HEK293 (cell line): ENCODE data around the gene MIR17HG.

Experiments used
- CTCF ChIP-seq: fragments of 450-650 bp; formaldehyde crosslinking; IDR thresholded peaks from 2 replicates; pipeline ENCODE4 v1.5.1; 2016; ENCODE audit warnings: missing biosample characterization, missing genetic modification characterization
- EGR2 ChIP-seq: fragments of 450-650 bp; formaldehyde crosslinking; IDR thresholded peaks from 2 replicates; pipeline ENCODE4 v1.5.1; 2016; ENCODE audit warnings: low read depth, missing biosample characterization, missing genetic modification characterization
- FEZF1 ChIP-seq: fragments of 450-650 bp; formaldehyde crosslinking; IDR thresholded peaks from 2 replicates; pipeline ENCODE4 v1.5.1; 2016; ENCODE audit warnings: missing biosample characterization, missing genetic modification characterization
- GLIS2 ChIP-seq: fragments of 450-650 bp; formaldehyde crosslinking; IDR thresholded peaks from 2 replicates; pipeline ENCODE4 v1.5.1; 2016; ENCODE audit warnings: missing biosample characterization, missing genetic modification characterization
- IKZF3 ChIP-seq: fragments of 450-650 bp; IDR thresholded peaks from 2 replicates; pipeline ENCODE4 v1.5.0; 2018; ENCODE audit warnings: missing biosample characterization, mild to moderate bottlenecking, missing genetic modification characterization, moderate library complexity
- MYNN ChIP-seq: fragments of 450-650 bp; formaldehyde crosslinking; IDR thresholded peaks from 2 replicates; pipeline ENCODE4 v1.5.1; 2016; ENCODE audit warnings: missing biosample characterization, missing genetic modification characterization, borderline replicate concordance
- PBX3 ChIP-seq: sonication (generic); formaldehyde crosslinking; IDR thresholded peaks from 2 replicates; pipeline ENCODE4 v1.8.1; 2022; ENCODE audit warnings: mild to moderate bottlenecking, moderate library complexity, missing genetic modification reagents
- REPIN1 ChIP-seq: fragments of 450-650 bp; formaldehyde crosslinking; IDR thresholded peaks from 2 replicates; pipeline ENCODE4 v1.5.1; 2017; ENCODE audit warnings: missing biosample characterization, missing genetic modification characterization, low read depth
- REST ChIP-seq: fragments of 450-650 bp; formaldehyde crosslinking; IDR thresholded peaks from 2 replicates; pipeline ENCODE4 v1.5.1; 2016; ENCODE audit warnings: missing biosample characterization, missing genetic modification characterization
- SALL2 ChIP-seq: fragments of 450-650 bp; formaldehyde crosslinking; IDR thresholded peaks from 2 replicates; pipeline ENCODE4 v1.5.0; 2017; ENCODE audit warnings: missing biosample characterization, mild to moderate bottlenecking, missing genetic modification characterization, borderline replicate concordance
- TCF7L2 ChIP-seq: IDR thresholded peaks from 2 replicates; pipeline ENCODE4 v1.6.1; 2011; ENCODE audit warnings: low read depth, mild to moderate bottlenecking, inconsistent platforms, low read length, moderate library complexity, borderline replicate concordance
- YY2 ChIP-seq: fragments of 450-650 bp; formaldehyde crosslinking; IDR thresholded peaks from 2 replicates; pipeline ENCODE4 v1.5.1; 2016; ENCODE audit warnings: missing biosample characterization, missing genetic modification characterization
- ZBTB17 ChIP-seq: fragments of 450-650 bp; formaldehyde crosslinking; IDR thresholded peaks from 2 replicates; pipeline ENCODE4 v1.5.1; 2016; ENCODE audit warnings: missing biosample characterization, missing genetic modification characterization
- ZBTB20 ChIP-seq: fragments of 450-650 bp; formaldehyde crosslinking; IDR thresholded peaks from 2 replicates; pipeline ENCODE4 v1.5.1; 2016; ENCODE audit warnings: missing biosample characterization, missing genetic modification characterization
- ZBTB6 ChIP-seq: fragments of 450-650 bp; formaldehyde crosslinking; IDR thresholded peaks from 2 replicates; pipeline ENCODE4 v1.5.1; 2017; ENCODE audit warnings: missing biosample characterization, missing genetic modification characterization
- ZBTB7A ChIP-seq: fragments of 450-650 bp; formaldehyde crosslinking; IDR thresholded peaks from 2 replicates; pipeline ENCODE4 v1.5.1; 2016; ENCODE audit warnings: low read depth, missing biosample characterization, missing genetic modification characterization
- ZNF112 ChIP-seq: fragments of 450-650 bp; formaldehyde crosslinking; IDR thresholded peaks from 2 replicates; pipeline ENCODE4 v1.5.0; 2017; ENCODE audit warnings: missing biosample characterization, missing genetic modification characterization
- ZNF140 ChIP-seq: fragments of 450-650 bp; formaldehyde crosslinking; IDR thresholded peaks from 2 replicates; pipeline ENCODE4 v1.5.1; 2016; ENCODE audit warnings: missing biosample characterization, missing genetic modification characterization
- ZNF266 ChIP-seq: fragments of 450-650 bp; formaldehyde crosslinking; IDR thresholded peaks from 2 replicates; pipeline ENCODE4 v1.5.1; 2016; ENCODE audit warnings: missing biosample characterization, missing genetic modification characterization, low read depth
- ZNF311 ChIP-seq: fragments of 450-650 bp; formaldehyde crosslinking; IDR thresholded peaks from 2 replicates; pipeline ENCODE4 v1.5.1; 2017; ENCODE audit warnings: missing biosample characterization, missing genetic modification characterization, borderline replicate concordance
- ZNF362 ChIP-seq: fragments of 450-650 bp; formaldehyde crosslinking; IDR thresholded peaks from 2 replicates; pipeline ENCODE4 v1.5.1; 2016; ENCODE audit warnings: missing biosample characterization, missing genetic modification characterization
- ZNF366 ChIP-seq: fragments of 450-650 bp; formaldehyde crosslinking; conservative IDR thresholded peaks from 2 replicates; pipeline ENCODE4 v1.5.1; 2016; ENCODE audit warnings: missing biosample characterization, missing genetic modification characterization
- ZNF391 ChIP-seq: fragments of 450-650 bp; formaldehyde crosslinking; IDR thresholded peaks from 2 replicates; pipeline ENCODE4 v1.5.1; 2016; ENCODE audit warnings: low read depth, missing biosample characterization, missing genetic modification characterization, borderline replicate concordance
- ZNF416 ChIP-seq: fragments of 450-650 bp; formaldehyde crosslinking; IDR thresholded peaks from 2 replicates; pipeline ENCODE4 v1.5.1; 2016; ENCODE audit warnings: missing biosample characterization, missing genetic modification characterization
- ZNF426 ChIP-seq: fragments of 450-650 bp; formaldehyde crosslinking; IDR thresholded peaks from 2 replicates; pipeline ENCODE4 v1.5.1; 2017; ENCODE audit warnings: missing biosample characterization, missing genetic modification characterization, mild to moderate bottlenecking, inconsistent platforms, moderate library complexity
- ZNF510 ChIP-seq: fragments of 450-650 bp; formaldehyde crosslinking; IDR thresholded peaks from 2 replicates; pipeline ENCODE4 v1.5.1; 2018; ENCODE audit warnings: mild to moderate bottlenecking, missing genetic modification characterization, missing biosample characterization; ENCODE audit not compliant: insufficient replicate concordance
- ZNF639 ChIP-seq: fragments of 450-650 bp; formaldehyde crosslinking; IDR thresholded peaks from 2 replicates; pipeline ENCODE4 v1.5.1; 2016; ENCODE audit warnings: missing biosample characterization, missing genetic modification characterization
- ZNF785 ChIP-seq: fragments of 450-650 bp; formaldehyde crosslinking; IDR thresholded peaks from 2 replicates; pipeline ENCODE4 v1.5.1; 2016; ENCODE audit warnings: missing biosample characterization, missing genetic modification characterization
- ZSCAN18 ChIP-seq: fragments of 450-650 bp; formaldehyde crosslinking; IDR thresholded peaks from 2 replicates; pipeline ENCODE4 v1.5.1; 2016; ENCODE audit warnings: missing biosample characterization, missing genetic modification characterization

The MIR17HG gene

GRCh38 chr13:91348906-91349435 is 1.5 kb downstream of the MIR17HG start (continued):
- TF ChIP-seq FEZF1 (tag by site-specific recombination) = no peak
- TF ChIP-seq CTCF (tag by site-specific recombination) = no peak; the same call in 1 of the 2 replicates
- TF ChIP-seq YY2 = no peak
- TF ChIP-seq ZBTB20 (tag by site-specific recombination) = peak; percentile 24; the same call in 1 of the 2 replicates
- no peak for TF ChIP-seq PBX3 (CRISPR knock-in tag)
- no peak for TF ChIP-seq SALL2 (tag by site-specific recombination)
- TF ChIP-seq EGR2 = no peak
- TF ChIP-seq ZNF391 = no peak
- TF ChIP-seq ZNF510 = no peak
- no peak for TF ChIP-seq GLIS2 (tag by site-specific recombination)
- 0 out of 2 replicates have a peak, but pooled peaks have one; percentile 37 for TF ChIP-seq ZNF362 (tag by site-specific recombination)
- TF ChIP-seq REPIN1 (tag by site-specific recombination) = no peak
- no peak for TF ChIP-seq ZNF311
- TF ChIP-seq ZNF639 (tag by site-specific recombination) = no peak
- TF ChIP-seq ZSCAN18 (tag by site-specific recombination) = no peak
- no peak for TF ChIP-seq ZNF112 (tag by site-specific recombination)
- TF ChIP-seq ZNF140 (tag by site-specific recombination) = no peak
- no peak for TF ChIP-seq MYNN (tag by site-specific recombination)
- TF ChIP-seq ZNF785 (tag by site-specific recombination) = no peak
- no peak for TF ChIP-seq ZNF426 (tag by site-specific recombination)
- no peak for TF ChIP-seq ZNF266 (tag by site-specific recombination)
- no peak for TF ChIP-seq TCF7L2
- TF ChIP-seq ZNF366 = no peak
- 0 out of 2 replicates have a peak, but pooled peaks have one; percentile 11 for TF ChIP-seq REST (tag by site-specific recombination)
- TF ChIP-seq ZBTB17 (tag by site-specific recombination) = peak; percentile 55
- TF ChIP-seq ZBTB7A (tag by site-specific recombination) = no peak
- TF ChIP-seq ZBTB6 = no peak
- 0 out of 2 replicates have a peak, but pooled peaks have one; percentile 26 for TF ChIP-seq IKZF3
- no peak for TF ChIP-seq ZNF416 (tag by site-specific recombination)
